RPMI8226 (cell line): ENCODE data around the gene ZFP69.

Experiments used
- DNase-seq: peaks from one replicate; pipeline ENCODE4 v3.0.0-alpha.2; 2015

Gene ZFP69

DNA sequence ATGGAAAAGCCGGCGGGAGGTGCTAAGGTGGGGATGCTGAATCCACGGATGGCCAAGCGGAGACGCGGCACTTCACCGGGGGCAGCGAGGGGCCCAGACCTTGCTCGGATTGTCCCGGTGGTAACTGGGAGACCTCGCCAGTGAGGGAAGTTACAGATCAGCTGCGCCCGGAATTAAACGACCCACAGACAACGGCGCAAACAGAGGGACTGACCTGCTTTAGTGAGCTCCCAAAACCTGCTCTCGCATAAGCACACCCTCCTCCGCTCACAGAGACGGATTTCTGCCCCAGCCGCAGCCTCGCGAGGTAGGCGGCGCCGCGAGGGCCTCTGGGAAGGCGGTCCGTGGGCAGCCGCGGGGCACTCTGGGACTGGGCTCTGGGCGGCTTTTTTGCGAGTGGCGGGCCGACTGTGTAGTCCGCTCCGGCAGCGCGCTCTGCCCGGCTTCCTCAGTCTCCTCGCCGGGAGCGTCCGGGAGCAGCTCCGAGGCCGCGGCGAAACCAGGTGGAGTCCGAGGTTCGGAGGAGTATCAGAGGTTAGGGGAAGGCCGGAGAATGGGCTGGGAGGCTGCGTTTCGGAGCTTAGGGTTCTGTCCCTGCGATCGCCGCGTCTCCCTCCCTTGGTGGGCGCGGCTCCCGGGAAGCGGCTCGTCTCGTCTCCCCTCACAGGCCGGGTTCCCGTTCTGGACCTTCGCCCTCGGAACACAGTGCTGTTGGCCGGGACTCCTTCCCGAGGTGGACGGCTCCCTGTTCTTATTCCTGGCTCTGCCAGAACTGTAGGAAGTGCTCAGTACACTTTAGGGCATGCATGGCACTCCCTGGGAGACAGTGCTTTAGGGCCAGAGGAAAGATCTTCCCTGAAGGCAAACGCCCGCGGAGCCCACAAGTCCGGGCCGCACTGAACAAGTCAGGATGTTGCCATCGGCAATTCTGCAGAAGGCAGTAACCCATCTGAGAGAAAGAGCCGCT, 31.6 kb downstream of the ZFP69 start, which contains the start of gene EXO5:
Gene EXO5, plus strand, starts transcription at position 393 of the 967 bp plus-strand sequence. CDS start 5,778 bp downstream, outside the sequence.
- DNase-seq = peak; percentile 90

DNA sequence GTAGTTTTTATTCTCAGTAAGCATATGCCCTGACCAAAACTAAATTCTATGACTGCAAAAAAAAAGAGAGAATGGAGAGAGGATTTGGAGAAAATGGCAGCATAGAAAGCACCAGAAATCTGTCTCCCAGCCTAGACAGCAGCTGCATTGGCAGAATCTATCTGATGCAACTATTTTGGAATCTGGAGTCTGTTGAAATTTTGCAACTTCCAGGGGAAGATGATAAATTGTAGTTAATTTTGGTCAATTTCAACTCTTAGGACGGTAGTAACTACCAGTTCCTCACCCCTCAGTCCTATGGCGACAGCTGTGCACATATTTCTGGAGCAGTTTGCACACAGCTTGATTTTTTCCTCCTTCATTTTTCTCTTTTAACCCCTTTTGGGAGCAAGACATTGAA, 42.4 kb downstream of the ZFP69 start:
- DNase-seq = no peak

DNA sequence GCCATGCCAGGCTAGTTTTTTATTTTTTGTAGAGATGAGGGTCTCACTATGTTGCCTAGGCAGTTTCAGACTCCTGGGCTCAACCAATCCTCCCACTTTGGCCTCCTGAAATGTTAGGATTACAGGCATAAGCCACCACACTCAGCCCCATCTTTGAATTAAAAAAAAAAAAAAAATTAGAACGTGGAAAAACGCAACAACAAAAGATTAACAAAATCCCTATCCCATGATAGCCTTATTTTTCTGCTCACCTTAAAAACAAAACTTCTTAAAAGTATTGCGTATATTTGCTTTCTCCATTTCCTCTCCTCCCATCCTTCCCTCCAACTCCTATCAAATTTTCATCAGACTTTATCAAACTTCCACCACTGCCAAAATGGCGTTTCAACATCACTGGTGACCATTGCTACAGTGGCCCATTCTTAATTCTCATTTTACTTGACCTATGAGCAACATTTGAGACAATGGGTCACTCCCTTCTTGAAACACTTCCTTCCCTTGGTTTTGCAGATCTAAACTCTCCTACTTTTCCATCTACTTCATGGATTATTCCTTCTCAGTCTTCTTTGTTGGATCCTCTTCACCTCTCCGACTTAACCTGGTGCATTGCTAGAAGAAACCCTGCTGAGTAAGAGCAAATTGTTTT, 53.8 kb downstream of the ZFP69 start:
- no peak for DNase-seq

DNA sequence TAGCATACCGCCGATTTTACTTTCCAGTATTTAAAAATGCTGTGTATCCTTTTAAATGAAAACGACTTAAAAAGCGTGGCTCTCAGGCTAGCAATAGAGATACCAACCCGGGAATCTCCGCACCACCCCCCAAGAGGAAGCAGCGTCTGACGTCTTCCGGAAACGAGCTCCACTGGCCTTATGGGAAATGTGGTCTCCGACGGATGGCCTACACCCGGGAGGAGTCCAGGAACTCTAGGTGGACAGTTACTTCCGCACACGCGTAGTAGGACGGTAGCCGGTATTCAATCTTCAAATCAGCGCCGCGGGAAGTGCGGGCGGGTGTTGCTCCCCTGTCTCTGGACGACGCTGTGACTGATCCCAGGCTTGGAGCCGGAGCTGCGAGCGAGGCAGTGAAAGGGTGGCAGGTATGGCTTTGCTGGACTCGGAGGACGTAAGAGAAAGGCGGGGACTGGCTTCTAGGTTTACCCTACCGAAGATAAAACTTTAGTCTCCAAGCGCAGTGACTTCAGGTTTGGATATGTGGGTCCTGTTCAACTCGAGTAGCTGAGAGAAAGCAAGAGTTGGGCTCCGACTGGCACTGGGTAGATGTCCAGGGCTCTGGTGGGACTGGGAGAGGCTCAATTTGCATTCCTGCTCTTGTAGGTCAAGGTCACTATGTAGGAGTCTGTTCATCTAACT, 54.4 kb downstream of the ZFP69 start, which contains the start of gene ZNF684:
Gene ZNF684, plus strand, starts transcription at position 257 of the 681 bp plus-strand sequence. CDS start 1,530 bp downstream, outside the sequence.
- DNase-seq = peak; percentile 97

DNA sequence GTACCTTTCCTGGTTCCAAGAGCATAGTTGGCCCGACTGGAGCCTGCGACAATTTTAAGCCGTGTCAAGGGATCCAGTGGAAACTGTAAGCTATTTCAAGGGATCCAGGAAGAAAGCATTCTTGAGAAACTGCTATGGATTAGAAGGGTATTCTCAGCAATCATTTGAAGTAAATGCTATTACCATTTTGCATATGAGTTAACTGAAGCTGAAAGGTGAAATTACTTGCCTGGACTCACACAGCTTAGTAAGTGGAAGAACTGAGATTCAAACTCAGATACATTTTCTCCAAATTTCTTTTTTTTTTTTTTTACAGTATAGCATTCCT, 54.9 kb downstream of the ZFP69 start:
- no peak for DNase-seq

DNA sequence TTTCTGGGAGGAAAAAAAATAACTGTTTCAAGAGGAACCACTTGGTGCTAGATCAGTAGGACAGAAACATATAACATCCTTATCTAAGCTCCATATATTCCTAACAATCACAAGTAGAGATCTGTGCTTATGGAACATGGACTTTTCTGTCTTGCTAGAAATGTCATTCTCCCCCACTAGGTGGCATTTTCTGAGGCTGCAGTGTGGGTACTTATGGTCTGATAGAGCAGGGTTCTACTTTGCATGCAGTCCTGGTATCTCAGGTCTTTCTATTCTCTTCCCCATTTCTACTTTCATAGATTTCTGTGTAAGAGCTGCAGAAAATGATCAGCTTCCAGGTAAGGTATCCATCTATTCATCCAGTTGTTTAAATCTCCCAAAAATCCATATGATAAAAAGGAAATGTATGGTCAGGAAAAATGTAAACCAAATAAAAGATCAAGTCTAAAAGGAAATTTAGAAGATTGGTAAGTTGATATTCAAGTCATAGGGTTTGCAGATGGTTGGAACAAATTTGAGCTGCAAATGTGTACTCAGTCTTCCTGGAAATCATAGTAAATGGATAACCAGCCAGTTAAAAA, 55.8 kb downstream of the ZFP69 start:
- DNase-seq = peak; percentile 74

DNA sequence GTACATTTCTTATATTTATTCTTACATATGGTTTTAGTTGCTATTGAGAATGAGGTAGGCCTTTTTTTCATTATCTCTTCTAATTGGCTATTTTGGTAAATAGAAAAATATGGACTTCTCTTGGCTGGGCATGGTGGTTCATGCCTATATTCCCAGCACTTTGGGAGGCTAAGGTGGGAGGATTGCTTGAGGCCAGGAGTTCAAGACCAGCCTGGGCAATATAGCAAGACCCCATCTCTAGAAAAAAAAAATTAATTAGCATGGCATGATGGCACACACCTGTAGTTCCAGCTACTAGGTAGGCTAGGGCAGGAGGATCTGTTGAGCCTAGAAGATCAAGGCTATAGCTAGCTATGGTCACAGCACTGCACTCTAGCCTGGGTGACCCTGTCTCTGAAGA, 57.5 kb downstream of the ZFP69 start:
- DNase-seq = no peak

DNA sequence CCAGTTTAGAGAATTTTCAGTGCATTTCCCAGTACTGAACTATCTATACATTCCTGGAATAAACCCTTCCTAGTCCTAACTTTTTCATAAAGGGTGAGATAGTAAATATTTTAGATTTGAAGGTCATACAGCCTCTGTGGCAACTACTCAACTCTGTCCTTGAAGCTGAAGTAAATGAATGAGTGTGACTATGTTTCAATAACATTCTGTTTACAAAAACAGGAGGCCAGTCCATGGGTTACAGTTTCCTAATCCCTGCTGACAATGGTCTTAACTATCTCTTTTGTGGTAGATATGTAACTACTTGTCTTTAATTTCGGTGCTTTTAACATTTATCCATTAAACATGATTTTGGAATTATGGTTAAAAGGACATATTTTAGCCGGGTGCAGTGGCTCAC, 58.6 kb downstream of the ZFP69 start:
- DNase-seq = no peak

DNA sequence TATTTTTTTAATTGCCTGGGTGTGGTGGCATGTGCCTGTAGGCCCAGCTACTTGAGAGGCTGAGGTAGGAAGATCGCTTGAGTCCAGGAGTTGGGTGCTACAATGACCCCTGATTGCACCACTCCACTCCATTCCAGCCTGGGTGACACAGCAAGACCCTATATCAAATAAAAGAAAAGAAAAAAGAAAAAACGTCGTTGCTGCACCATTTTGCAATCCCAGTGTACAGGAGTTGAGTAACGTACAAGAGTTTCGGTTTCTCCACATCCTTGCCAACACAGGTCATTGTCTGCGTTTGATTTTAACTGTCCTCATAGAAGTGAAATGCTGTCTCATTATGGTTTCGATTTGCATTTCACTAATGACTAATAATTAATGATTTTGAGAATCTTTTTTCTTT, 62.2 kb downstream of the ZFP69 start:
- DNase-seq = peak; percentile 22
